GM06990 (cell line): Measurements from ENCODE around the gene PPM1G.

Experiments used
- DNase-seq: peaks from one replicate; pipeline ENCODE4 v3.0.0-alpha.2; 2011; ENCODE audit not compliant: insufficient read length; ENCODE audit errors: extremely low read depth
- H3K27me3 ChIP-seq: replicated peaks from 2 replicates; pipeline ENCODE4 v1.6.0; 2011; ENCODE audit warnings: low read length; ENCODE audit not compliant: control insufficient read depth, insufficient read depth
- H3K36me3 ChIP-seq: 2 replicates; pipeline ENCODE4 v1.5.1; 2011; ENCODE audit warnings: low read length; ENCODE audit not compliant: control insufficient read depth, insufficient read depth
- H3K4me3 ChIP-seq: replicated peaks from 2 replicates; pipeline ENCODE4 v1.5.1; 2011; ENCODE audit warnings: low read depth, mild to moderate bottlenecking, control low read depth, low read length
- CTCF ChIP-seq: IDR thresholded peaks from 2 replicates; pipeline ENCODE4 v1.5.1; 2011; ENCODE audit warnings: low read length, control low read depth, mild to moderate bottlenecking, inconsistent platforms; ENCODE audit not compliant: insufficient read depth, poor library complexity, severe bottlenecking

Gene PPM1G

GRCh38 chr2:27336173-27336572 is 73.2 kb downstream of the PPM1G start:
- H3K4me3 ChIP-seq = no peak overlapping the region
- DNase-seq = no peak
- no peaks in the 10 kb centered on the region for H3K27me3 ChIP-seq
- TF ChIP-seq CTCF = no peak
- H3K36me3 ChIP-seq = peaks cover 23% of the 10 kb centered on the region

GRCh38 chr2:27335311-27335710 is 74.1 kb downstream of the PPM1G start:
- no peak for TF ChIP-seq CTCF
- no peak for DNase-seq
- H3K4me3 ChIP-seq = no peak overlapping the region
- no peaks in the 10 kb centered on the region for H3K27me3 ChIP-seq
- H3K36me3 ChIP-seq = peaks cover 24% of the 10 kb centered on the region
